GM19463 (cell line): Measurements from ENCODE around the gene TSPAN11.

Experiments
- ATAC-seq: cut with Tn5 transposase; IDR thresholded peaks from one replicate; pipeline ENCODE4 v1.9.1; 2021; ENCODE audit warnings: mild to moderate bottlenecking, moderate library complexity; ENCODE audit not compliant: unreplicated experiment

Gene TSPAN11

DNA sequence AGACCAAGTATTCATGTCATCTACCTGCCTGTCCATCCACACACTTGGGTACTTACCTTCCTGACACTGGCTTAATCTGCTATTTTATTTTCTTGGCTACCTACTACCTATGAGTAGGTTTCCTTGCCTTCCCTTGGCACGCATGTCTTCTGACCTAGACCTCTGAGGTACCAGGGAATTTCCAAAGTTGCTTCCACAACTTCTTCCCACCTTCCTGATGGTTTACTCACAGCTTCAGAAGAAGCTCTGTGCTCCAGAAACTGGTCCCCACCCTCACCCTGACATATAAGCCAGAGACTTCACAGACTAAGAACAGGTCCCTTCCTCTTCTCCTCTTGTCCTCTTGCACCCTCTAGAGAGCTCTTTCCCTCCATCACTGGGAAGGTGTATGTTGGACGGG is 111.4 kb downstream of the TSPAN11 start:
- ATAC-seq = no peak

DNA sequence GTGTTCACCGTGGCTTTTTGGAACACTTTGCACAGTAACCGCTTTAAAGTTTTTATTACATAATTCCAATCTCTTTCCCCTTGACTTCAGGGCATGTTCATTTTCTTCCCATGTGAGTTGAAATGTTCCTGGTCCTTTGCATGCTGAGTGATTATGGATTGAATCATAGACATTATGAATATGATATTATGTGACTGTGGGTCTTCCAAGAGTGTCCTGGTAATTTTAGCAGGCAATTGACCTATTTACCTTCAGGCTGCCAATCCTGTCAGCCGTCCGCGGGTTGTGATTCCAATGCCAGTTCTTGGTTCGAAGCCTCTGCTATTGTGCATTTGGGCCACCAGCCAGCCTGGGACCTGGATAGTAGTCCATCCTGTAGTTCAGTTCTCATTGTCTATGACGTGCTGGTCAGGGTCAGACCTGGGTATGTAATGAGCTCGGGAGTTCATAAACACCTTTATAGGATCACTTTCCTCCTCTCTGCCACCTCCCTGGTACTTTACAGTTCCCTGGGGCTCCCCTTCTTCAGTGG is 114.6 kb downstream of the TSPAN11 start:
- ATAC-seq = no peak
